HEK293 (cell line): ENCODE data around the gene RNF11.

Experiments used
- KLF16 ChIP-seq: fragments of 450-650 bp; formaldehyde crosslinking; IDR thresholded peaks from 2 replicates; pipeline ENCODE4 v1.5.1; 2017; ENCODE audit warnings: missing biosample characterization, missing genetic modification characterization
- KLF17 ChIP-seq: fragments of 450-650 bp; formaldehyde crosslinking; IDR thresholded peaks from 2 replicates; pipeline ENCODE4 v1.5.1; 2016; ENCODE audit warnings: missing biosample characterization, missing genetic modification characterization
- MEIS1 ChIP-seq: sonication (generic); formaldehyde crosslinking; IDR thresholded peaks from 2 replicates; pipeline ENCODE4 v1.8.1; 2022; ENCODE audit warnings: missing genetic modification reagents, mild to moderate bottlenecking, borderline replicate concordance
- MZF1 ChIP-seq: fragments of 450-650 bp; formaldehyde crosslinking; IDR thresholded peaks from 2 replicates; pipeline ENCODE4 v1.5.1; 2017; ENCODE audit warnings: missing biosample characterization, missing genetic modification characterization, borderline replicate concordance
- PRDM10 ChIP-seq: fragments of 450-650 bp; formaldehyde crosslinking; IDR thresholded peaks from 2 replicates; pipeline ENCODE4 v1.5.1; 2016; ENCODE audit warnings: missing biosample characterization, missing genetic modification characterization
- PRDM2 ChIP-seq: fragments of 450-650 bp; formaldehyde crosslinking; IDR thresholded peaks from 2 replicates; pipeline ENCODE4 v1.5.1; 2016; ENCODE audit warnings: missing biosample characterization, missing genetic modification characterization, borderline replicate concordance
- REPIN1 ChIP-seq: fragments of 450-650 bp; formaldehyde crosslinking; IDR thresholded peaks from 2 replicates; pipeline ENCODE4 v1.5.1; 2017; ENCODE audit warnings: missing biosample characterization, missing genetic modification characterization, low read depth
- SCRT1 ChIP-seq: fragments of 450-650 bp; formaldehyde crosslinking; IDR thresholded peaks from 2 replicates; pipeline ENCODE4 v1.5.1; 2016; ENCODE audit warnings: missing biosample characterization, missing genetic modification characterization, borderline replicate concordance
- ZBTB49 ChIP-seq: fragments of 450-650 bp; formaldehyde crosslinking; IDR thresholded peaks from 2 replicates; pipeline ENCODE4 v1.5.1; 2016; ENCODE audit warnings: missing biosample characterization, missing genetic modification characterization, low read depth
- ZBTB7A ChIP-seq: fragments of 450-650 bp; formaldehyde crosslinking; IDR thresholded peaks from 2 replicates; pipeline ENCODE4 v1.5.1; 2016; ENCODE audit warnings: low read depth, missing biosample characterization, missing genetic modification characterization
- ZFP41 ChIP-seq: fragments of 450-650 bp; formaldehyde crosslinking; IDR thresholded peaks from 2 replicates; pipeline ENCODE4 v1.5.1; 2016; ENCODE audit warnings: missing biosample characterization, missing genetic modification characterization, borderline replicate concordance
- ZNF138 ChIP-seq: fragments of 450-650 bp; formaldehyde crosslinking; IDR thresholded peaks from 2 replicates; pipeline ENCODE4 v1.5.1; 2016; ENCODE audit warnings: missing biosample characterization, missing genetic modification characterization, borderline replicate concordance
- ZNF239 ChIP-seq: fragments of 450-650 bp; formaldehyde crosslinking; IDR thresholded peaks from 2 replicates; pipeline ENCODE4 v1.5.1; 2016; ENCODE audit warnings: missing biosample characterization, missing genetic modification characterization
- ZNF24 ChIP-seq: fragments of 450-650 bp; formaldehyde crosslinking; IDR thresholded peaks from 2 replicates; pipeline ENCODE4 v1.5.1; 2016; ENCODE audit warnings: missing biosample characterization, missing genetic modification characterization
- ZNF423 ChIP-seq: fragments of 450-650 bp; formaldehyde crosslinking; IDR thresholded peaks from 2 replicates; pipeline ENCODE4 v1.5.1; 2016; ENCODE audit warnings: missing biosample characterization, missing genetic modification characterization
- ZNF501 ChIP-seq: fragments of 450-650 bp; formaldehyde crosslinking; IDR thresholded peaks from 2 replicates; pipeline ENCODE4 v1.5.1; 2016; ENCODE audit warnings: missing biosample characterization, missing genetic modification characterization
- ZNF555 ChIP-seq: fragments of 450-650 bp; formaldehyde crosslinking; conservative IDR thresholded peaks from 2 replicates; pipeline ENCODE4 v1.5.1; 2017; ENCODE audit warnings: missing biosample characterization, mild to moderate bottlenecking, missing genetic modification characterization, inconsistent platforms
- ZNF626 ChIP-seq: fragments of 450-650 bp; sonication (Bioruptor Pico); formaldehyde crosslinking; IDR thresholded peaks from 2 replicates; pipeline ENCODE4 v1.5.1; 2018; ENCODE audit warnings: missing biosample characterization, missing genetic modification characterization, inconsistent platforms
- ZNF629 ChIP-seq: fragments of 450-650 bp; formaldehyde crosslinking; IDR thresholded peaks from 2 replicates; pipeline ENCODE4 v1.5.1; 2017; ENCODE audit warnings: missing biosample characterization, missing genetic modification characterization
- ZNF677 ChIP-seq: fragments of 450-650 bp; IDR thresholded peaks from 2 replicates; pipeline ENCODE4 v1.5.0; 2018; ENCODE audit warnings: missing biosample characterization, mild to moderate bottlenecking, missing genetic modification characterization, moderate library complexity
- ZNF704 ChIP-seq: fragments of 450-650 bp; formaldehyde crosslinking; IDR thresholded peaks from 2 replicates; pipeline ENCODE4 v1.5.1; 2016; ENCODE audit warnings: missing biosample characterization, missing genetic modification characterization
- ZSCAN4 ChIP-seq: fragments of 450-650 bp; formaldehyde crosslinking; IDR thresholded peaks from 2 replicates; pipeline ENCODE4 v1.5.1; 2017; ENCODE audit warnings: missing biosample characterization, missing genetic modification characterization

The RNF11 gene

GRCh38 chr1:51296383-51297357, 60.6 kb downstream of the RNF11 start (continued):
- no peak for TF ChIP-seq PRDM2
- TF ChIP-seq ZBTB49 (tag by site-specific recombination) = no peak
- TF ChIP-seq KLF16 (tag by site-specific recombination) = no peak; the same call in 1 of the 2 replicates
- no peak for TF ChIP-seq REPIN1 (tag by site-specific recombination)
- no peak for TF ChIP-seq ZBTB7A (tag by site-specific recombination)
- no peak for TF ChIP-seq ZNF423
- no peak for TF ChIP-seq ZNF501 (tag by site-specific recombination)
- TF ChIP-seq ZNF677 = no peak
- TF ChIP-seq PRDM10 (tag by site-specific recombination) = no peak
- TF ChIP-seq ZFP41 (tag by site-specific recombination) = no peak
- no peak for TF ChIP-seq ZNF626 (tag by site-specific recombination)
- TF ChIP-seq ZNF24 (tag by site-specific recombination) = no peak
- TF ChIP-seq MZF1 = no peak
- TF ChIP-seq ZNF138 = no peak
- TF ChIP-seq ZNF555 (tag by site-specific recombination) = no peak
- TF ChIP-seq ZNF704 (tag by site-specific recombination) = no peak
- TF ChIP-seq SCRT1 (tag by site-specific recombination) = no peak
- TF ChIP-seq ZSCAN4 (tag by site-specific recombination) = 0 out of 2 replicates have a peak, but pooled peaks have one; percentile 5
- TF ChIP-seq MEIS1 = no peak
- no peak for TF ChIP-seq ZNF239 (tag by site-specific recombination)
- 0 out of 2 replicates have a peak, but pooled peaks have one; percentile 33 for TF ChIP-seq ZNF629 (tag by site-specific recombination)
- TF ChIP-seq KLF17 = no peak; the same call in 1 of the 2 replicates
